ENCODE measurements around the gene KSR2. TPM values are rescaled to one million over a fixed set of nuclear protein-coding genes. Genes with fewer than 3 reads are reported as not detected.

Gene KSR2
- total RNA-seq, 1 experiment from 2014 or later, result 0.02 TPM

- no peak for DNase-seq (ENCODE audit: unreplicated experiment)
- Mint-ChIP-seq H3K36me3 (ENCODE audit: insufficient read depth, unreplicated experiment) (no peaks in the 10 kb centered on the region), H3K4me1 (ENCODE audit: insufficient read depth, unreplicated experiment) (peaks cover 6% of the 10 kb centered on the region), H3K4me3 (ENCODE audit: unreplicated experiment) (no peak overlapping the region), H3K27me3 (ENCODE audit: insufficient read depth, unreplicated experiment) (no peaks in the 10 kb centered on the region), H3K9me3 (ENCODE audit: unreplicated experiment) (peaks cover 14% of the 10 kb centered on the region), H3K27ac (ENCODE audit: low read depth, unreplicated experiment) (no peak overlapping the region)
- ChIA-PET POLR2A (no interaction called here), CTCF (interaction anchor here (0.8 to 0.9 kb wide), 2 partner anchors 98 to 360 kb away, joined by 3 to 6 read pairs; no protein-coding TSS in a partner anchor)
- intact Hi-C loops (cut with micrococcal nuclease), result no loop called here
- TF ChIP-seq, protein P1, sequence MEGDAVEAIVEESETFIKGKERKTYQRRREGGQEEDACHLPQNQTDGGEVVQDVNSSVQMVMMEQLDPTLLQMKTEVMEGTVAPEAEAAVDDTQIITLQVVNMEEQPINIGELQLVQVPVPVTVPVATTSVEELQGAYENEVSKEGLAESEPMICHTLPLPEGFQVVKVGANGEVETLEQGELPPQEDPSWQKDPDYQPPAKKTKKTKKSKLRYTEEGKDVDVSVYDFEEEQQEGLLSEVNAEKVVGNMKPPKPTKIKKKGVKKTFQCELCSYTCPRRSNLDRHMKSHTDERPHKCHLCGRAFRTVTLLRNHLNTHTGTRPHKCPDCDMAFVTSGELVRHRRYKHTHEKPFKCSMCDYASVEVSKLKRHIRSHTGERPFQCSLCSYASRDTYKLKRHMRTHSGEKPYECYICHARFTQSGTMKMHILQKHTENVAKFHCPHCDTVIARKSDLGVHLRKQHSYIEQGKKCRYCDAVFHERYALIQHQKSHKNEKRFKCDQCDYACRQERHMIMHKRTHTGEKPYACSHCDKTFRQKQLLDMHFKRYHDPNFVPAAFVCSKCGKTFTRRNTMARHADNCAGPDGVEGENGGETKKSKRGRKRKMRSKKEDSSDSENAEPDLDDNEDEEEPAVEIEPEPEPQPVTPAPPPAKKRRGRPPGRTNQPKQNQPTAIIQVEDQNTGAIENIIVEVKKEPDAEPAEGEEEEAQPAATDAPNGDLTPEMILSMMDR (IDR thresholded peaks at IDR 0.05; ENCODE audit: unreplicated experiment), result no peak
- BruUV-seq (replicated peaks), result no TSS peak
These were observed 478.7 kb downstream of the KSR2 start for GRCh38 chr12:117490130-117490529.

- Mint-ChIP-seq H3K4me3 (ENCODE audit: unreplicated experiment) (no peak overlapping the region), H3K27me3 (ENCODE audit: insufficient read depth, unreplicated experiment) (no peaks in the 10 kb centered on the region), H3K9me3 (ENCODE audit: unreplicated experiment) (peaks cover 16% of the 10 kb centered on the region), H3K4me1 (ENCODE audit: insufficient read depth, unreplicated experiment) (peaks cover 6% of the 10 kb centered on the region), H3K27ac (ENCODE audit: low read depth, unreplicated experiment) (no peak overlapping the region), H3K36me3 (ENCODE audit: insufficient read depth, unreplicated experiment) (no peaks in the 10 kb centered on the region)
- POLR2A ChIA-PET, result no interaction called here
- TF ChIP-seq, protein P1 (IDR thresholded peaks at IDR 0.05; ENCODE audit: unreplicated experiment), result no peak
- intact Hi-C loops (cut with micrococcal nuclease), result no loop called here
- DNase-seq (ENCODE audit: unreplicated experiment), result no peak
- BruUV-seq (replicated peaks), result no TSS peak
- CTCF ChIA-PET, result interaction anchor here (0.7 to 0.9 kb wide), 3 partner anchors 98 to 361 kb away, joined by 3 to 6 read pairs (median 3); no protein-coding TSS in a partner anchor
These were observed 479.1 kb downstream of the KSR2 start for GRCh38 chr12:117489671-117490070.

- peak; percentile 58 for DNase-seq (ENCODE audit: unreplicated experiment)
- Mint-ChIP-seq H3K27me3 (ENCODE audit: insufficient read depth, unreplicated experiment) (no peaks in the 10 kb centered on the region), H3K4me3 (ENCODE audit: unreplicated experiment) (no peak overlapping the region), H3K27ac (ENCODE audit: low read depth, unreplicated experiment) (no peak overlapping the region), H3K9me3 (ENCODE audit: unreplicated experiment) (peaks cover 9% of the 10 kb centered on the region), H3K4me1 (ENCODE audit: insufficient read depth, unreplicated experiment) (peaks cover 6% of the 10 kb centered on the region), H3K36me3 (ENCODE audit: insufficient read depth, unreplicated experiment) (no peaks in the 10 kb centered on the region)
- ChIA-PET POLR2A (no interaction called here), CTCF (no interaction called here)
- no TSS peak for BruUV-seq (replicated peaks)
- TF ChIP-seq, protein P1 (IDR thresholded peaks at IDR 0.05; ENCODE audit: unreplicated experiment), result no peak
- intact Hi-C loops (cut with micrococcal nuclease), result no loop called here
These were observed 481.7 kb downstream of the KSR2 start for GRCh38 chr12:117486840-117487659.

- ChIA-PET CTCF (no interaction called here), POLR2A (no interaction called here)
- no TSS peak for BruUV-seq (replicated peaks)
- intact Hi-C loops (cut with micrococcal nuclease), result no loop called here
- Mint-ChIP-seq H3K4me1 (ENCODE audit: insufficient read depth, unreplicated experiment) (peaks cover 6% of the 10 kb centered on the region), H3K27ac (ENCODE audit: low read depth, unreplicated experiment) (no peak overlapping the region), H3K27me3 (ENCODE audit: insufficient read depth, unreplicated experiment) (no peaks in the 10 kb centered on the region), H3K9me3 (ENCODE audit: unreplicated experiment) (peaks cover 9% of the 10 kb centered on the region), H3K36me3 (ENCODE audit: insufficient read depth, unreplicated experiment) (no peaks in the 10 kb centered on the region), H3K4me3 (ENCODE audit: unreplicated experiment) (no peak overlapping the region)
- DNase-seq (ENCODE audit: unreplicated experiment), result no peak
- TF ChIP-seq, protein P1 (IDR thresholded peaks at IDR 0.05; ENCODE audit: unreplicated experiment), result no peak
These were observed 482.6 kb downstream of the KSR2 start for GRCh38 chr12:117485984-117486839.

All from MCF 10A (cell line).